Stimulated activated CD4-positive, alpha-beta T cell treated with anti-CD3 and anti-CD28 coated beads, Interleukin-2, amount 100 ng/mL, for 24 hours (primary cell): ENCODE results near the gene PSMA2.
A peak's percentile ranks its signal among the peaks of the same experiment; 100 is the strongest.

Source experiments
- DNase-seq, 2 donors: peaks; one replicate each; pipeline ENCODE4 v3.0.0-alpha.2; 2020

The PSMA2 gene

GRCh38 chr7:42939457-42940240 lies 7.7 kb upstream of the PSMA2 start:
- DNase-seq, result no peak

GRCh38 chr7:42935861-42936260 lies 3.9 kb upstream of the PSMA2 start:
- DNase-seq, result no peak

GRCh38 chr7:42934291-42934690 lies 2.3 kb upstream of the PSMA2 start:
- DNase-seq, result no peak

- no peak for DNase-seq
Observed at GRCh38 chr7:42932811-42933591, 1.0 kb upstream of the PSMA2 start.

GRCh38 chr7:42931447-42931833 lies 534 bp downstream of the PSMA2 start:
- DNase-seq, result no peak

- DNase-seq, result no peak
Observed at GRCh38 chr7:42930889-42931288, 1.1 kb downstream of the PSMA2 start.

- no peak for DNase-seq
Observed at GRCh38 chr7:42929449-42929848, 2.5 kb downstream of the PSMA2 start.

- DNase-seq, result no peak
Observed at GRCh38 chr7:42928754-42929153, 3.2 kb downstream of the PSMA2 start.

GRCh38 chr7:42926204-42926603 lies 5.8 kb downstream of the PSMA2 start:
- DNase-seq, result no peak

- no peak for DNase-seq
Observed at GRCh38 chr7:42925630-42926029, 6.3 kb downstream of the PSMA2 start.

GRCh38 chr7:42924223-42924838 lies 7.6 kb downstream of the PSMA2 start:
- no peak for DNase-seq

- no peak for DNase-seq
Observed at GRCh38 chr7:42922017-42922753, 9.8 kb downstream of the PSMA2 start.

GRCh38 chr7:42915356-42915755 lies 16.6 kb downstream of the PSMA2 start:
- DNase-seq, result no peak

GRCh38 chr7:42914421-42915045 lies 17.4 kb downstream of the PSMA2 start:
- no peak for DNase-seq

GRCh38 chr7:42914009-42914408 lies 18.0 kb downstream of the PSMA2 start:
- no peak for DNase-seq

- DNase-seq, result no peak
Observed at GRCh38 chr7:42913591-42913990, 18.4 kb downstream of the PSMA2 start.

GRCh38 chr7:42911454-42912447 lies 20.2 kb downstream of the PSMA2 start, which contains the start of gene C7orf25:
Gene C7orf25, minus strand, starts transcription at chr7:42912070. Its CDS starts 1,170 bp downstream, at chr7:42910900.
- DNase-seq, result peak; percentile 95 to 96

GRCh38 chr7:42910306-42910705 lies 21.7 kb downstream of the PSMA2 start:
- DNase-seq, result no peak

GRCh38 chr7:42907316-42907715 lies 24.7 kb downstream of the PSMA2 start:
- DNase-seq, result no peak

- DNase-seq, result no peak
Observed at GRCh38 chr7:42906181-42906580, 25.8 kb downstream of the PSMA2 start.

- DNase-seq, result no peak
Observed at GRCh38 chr7:42902331-42902730, 29.6 kb downstream of the PSMA2 start.
